ENCODE data around the gene CBARP.
"Not testable (repeated sequence)": the region's sequence is repeated elsewhere in the genome, so short reads cannot be mapped to it uniquely, and the experiment has no call there.

CBARP gene

DNA sequence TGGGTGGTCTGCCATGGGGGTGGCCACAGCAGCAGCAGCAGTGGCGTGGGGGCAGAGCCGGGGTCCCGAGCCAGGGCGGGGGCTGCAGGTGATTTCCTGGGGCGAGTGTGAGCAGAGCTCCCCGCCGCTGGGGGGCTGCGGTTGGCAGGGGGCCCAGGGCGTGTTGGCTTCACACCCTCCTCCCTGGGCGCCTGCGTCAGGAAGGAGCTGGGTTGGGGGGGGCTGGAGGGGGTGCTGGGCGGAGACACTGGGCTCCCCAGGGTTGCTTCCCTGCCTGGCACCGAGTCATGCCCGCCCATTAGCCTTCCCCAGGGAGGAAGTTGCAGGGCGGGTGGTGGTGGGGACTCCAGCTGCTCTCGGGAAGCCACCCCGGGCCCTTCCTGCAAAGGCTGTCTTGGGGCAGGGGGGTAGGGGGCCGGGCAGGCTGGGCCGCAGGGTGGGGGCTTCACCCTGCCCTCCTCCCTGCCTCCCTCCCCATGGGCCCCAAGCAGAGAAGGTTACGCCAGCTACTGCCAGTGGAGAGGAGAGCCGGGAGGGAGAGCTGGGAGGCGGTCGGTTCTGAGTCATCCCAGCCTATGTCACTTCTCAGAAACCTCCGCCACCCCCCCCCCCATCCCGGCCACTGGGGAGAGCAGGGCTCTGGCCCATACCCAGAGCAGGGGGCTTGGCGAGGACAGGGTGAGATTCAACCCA lies 15.2 kb upstream of the CBARP start:
- peak; percentile 83 for DNase-seq (ENCODE audit: low spot score)

GRCh38 chr19:1252221-1252820 lies 14.5 kb upstream of the CBARP start:
- DNase-seq (ENCODE audit: low spot score) = peak; percentile 72

DNA sequence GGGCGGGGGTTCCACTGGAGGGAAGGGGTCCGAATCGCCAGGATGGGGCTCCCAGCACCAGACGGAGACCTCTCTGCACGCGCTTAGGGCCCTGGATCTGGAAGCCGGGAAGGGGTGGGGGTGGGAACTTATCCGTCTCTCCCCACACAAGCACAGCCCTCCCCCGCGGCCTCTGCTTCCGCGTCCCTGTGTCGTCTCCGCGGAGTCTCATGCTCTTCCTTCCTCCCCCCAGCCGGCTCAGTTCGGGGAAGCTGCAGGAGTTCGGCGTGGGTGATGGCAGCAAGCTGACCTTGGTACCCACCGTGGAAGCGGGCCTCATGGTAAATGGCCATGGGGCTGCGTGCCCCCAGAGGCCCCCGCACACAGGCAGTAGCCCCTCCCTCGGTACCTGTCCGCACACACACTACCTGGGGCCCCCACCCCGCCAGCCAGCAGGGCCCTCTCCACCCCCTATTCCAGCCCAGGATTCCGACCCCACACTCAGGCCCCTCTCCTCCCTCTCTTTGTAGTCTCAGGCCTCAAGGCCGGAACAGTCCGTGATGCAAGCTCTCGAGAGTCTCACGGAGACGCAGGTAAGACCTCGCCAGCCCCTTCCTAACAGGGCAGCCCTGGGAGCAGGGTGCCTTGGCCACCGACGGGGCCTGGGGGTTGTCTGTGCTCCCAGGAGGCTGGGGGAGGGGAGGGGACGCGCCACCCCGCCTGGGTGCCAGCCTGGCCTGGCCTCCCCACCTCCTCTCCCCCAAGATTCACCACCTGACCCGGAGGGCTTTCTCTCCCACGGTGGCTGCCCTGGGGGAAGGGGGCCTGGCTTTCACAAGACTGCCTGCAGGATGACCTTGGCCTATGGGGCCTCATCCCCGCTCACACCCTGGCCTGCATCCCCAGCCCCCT lies 13.8 kb upstream of the CBARP start:
- DNase-seq (ENCODE audit: low spot score) = no peak

GRCh38 chr19:1250437-1251260 lies 12.8 kb upstream of the CBARP start:
- no peak for DNase-seq (ENCODE audit: low spot score)

- DNase-seq (ENCODE audit: low spot score) = no peak
Observed at GRCh38 chr19:1249990-1250436, 12.2 kb upstream of the CBARP start.

GRCh38 chr19:1249298-1249989 lies 11.6 kb upstream of the CBARP start:
- DNase-seq (ENCODE audit: low spot score) = peak; percentile 90

DNA sequence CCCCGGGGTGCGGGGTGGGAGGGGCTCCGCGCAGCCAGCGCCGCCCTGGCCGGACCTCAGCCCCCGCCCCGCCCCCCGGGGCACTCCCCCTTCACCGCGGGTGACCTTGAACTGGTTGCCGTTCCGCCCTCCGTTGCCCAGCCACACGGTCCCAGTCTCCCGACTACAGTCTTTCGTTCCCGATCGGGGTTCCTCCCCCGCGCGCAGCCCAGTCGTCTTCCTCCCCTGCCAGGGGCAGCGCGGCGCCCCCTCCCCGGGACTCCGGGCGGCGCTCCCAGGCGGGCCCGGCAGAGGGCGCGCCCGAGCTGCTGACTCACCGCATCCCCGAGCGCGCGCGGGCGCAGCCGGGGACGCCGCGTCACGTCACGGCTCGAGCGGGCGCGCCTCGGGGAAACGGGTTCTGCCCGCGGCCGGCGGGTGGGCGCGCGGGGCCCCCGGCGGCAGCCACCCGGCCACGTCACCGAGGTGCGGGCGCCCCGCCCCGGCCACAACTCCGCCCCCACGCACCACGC lies 11.0 kb upstream of the CBARP start:
- peak; percentile 67 for DNase-seq (ENCODE audit: low spot score)

DNA sequence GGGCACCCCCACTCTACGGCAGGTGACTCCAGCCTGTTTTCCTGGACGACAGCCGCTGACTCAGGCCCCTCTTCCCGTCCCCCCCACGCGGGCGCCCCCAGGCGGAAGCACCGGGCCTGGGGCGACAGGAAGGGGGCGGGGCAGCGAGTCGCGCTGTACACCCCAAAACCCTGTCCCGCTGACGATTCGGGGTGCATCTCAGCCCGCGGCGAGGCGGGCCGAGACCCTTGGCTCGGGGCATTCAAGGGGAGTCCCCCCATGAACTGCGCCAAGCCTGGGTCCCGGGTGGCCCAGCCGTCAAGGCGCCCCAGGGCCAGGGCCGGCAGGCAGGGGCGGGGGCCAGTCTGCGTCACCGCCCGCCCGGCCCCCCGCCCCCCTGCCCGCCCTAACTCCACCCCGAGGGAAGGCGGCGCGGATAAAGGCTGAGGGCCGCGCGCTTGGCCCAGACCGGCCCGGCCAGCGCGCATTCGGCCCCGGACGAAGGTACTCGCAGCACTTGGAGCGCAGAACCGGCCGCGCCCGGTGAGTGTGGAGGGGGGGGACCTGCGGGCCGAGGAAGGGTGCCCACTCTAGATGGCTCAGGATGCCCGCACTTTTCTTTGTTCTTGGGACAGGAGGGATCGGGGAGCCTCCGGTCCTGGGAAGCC lies 10.5 kb upstream of the CBARP start, which contains the start of gene MIDN:
Gene MIDN, plus strand, starts transcription at position 445 of the 647 bp plus-strand sequence. CDS start 1,714 bp downstream, outside the sequence.
- DNase-seq (ENCODE audit: low spot score) = peak; percentile 81

- DNase-seq (ENCODE audit: low spot score) = no peak
Observed at GRCh38 chr19:1247748-1248138, 9.9 kb upstream of the CBARP start.

DNA sequence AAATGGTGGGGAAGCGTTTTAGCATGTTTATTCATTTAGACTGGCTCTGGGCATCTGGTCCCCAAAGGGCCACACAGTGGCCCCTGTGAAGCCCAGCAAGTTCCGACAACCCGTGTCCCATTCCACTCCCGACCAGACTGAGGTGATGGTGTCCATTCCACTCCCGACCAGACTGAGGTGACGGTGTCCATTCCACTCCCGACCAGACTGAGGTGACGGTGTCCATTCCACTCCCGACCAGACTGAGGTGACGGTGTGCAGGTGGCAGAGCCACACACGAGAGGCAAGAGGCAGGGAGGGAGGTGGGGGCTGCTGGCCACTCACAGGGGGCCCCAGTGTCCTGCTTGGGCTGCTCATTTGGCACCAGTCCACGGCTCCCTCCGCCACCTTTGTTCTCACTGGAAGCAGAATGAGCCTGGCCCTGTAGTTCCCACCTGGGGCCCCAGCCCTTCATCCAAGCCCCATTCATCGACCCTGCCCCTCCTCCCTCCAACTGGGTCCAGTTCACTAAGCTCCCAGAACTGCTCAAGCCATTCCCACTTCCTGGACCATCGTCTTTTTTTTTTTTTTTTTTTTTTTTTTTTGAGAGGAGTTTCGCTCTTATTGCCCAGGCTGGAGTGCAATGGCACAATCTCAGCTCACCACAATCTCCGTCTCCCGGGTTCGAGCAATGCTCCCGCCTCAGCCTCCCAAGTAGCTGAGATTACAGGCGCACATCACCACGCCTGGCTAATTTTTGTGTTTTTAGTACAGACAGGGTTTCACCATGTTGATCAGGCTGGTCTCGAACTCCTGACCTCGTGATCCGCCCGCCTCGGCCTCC lies 8.7 kb upstream of the CBARP start:
- not testable (repeated sequence) for DNase-seq (ENCODE audit: low spot score)

- no peak for DNase-seq (ENCODE audit: low spot score)
Observed at GRCh38 chr19:1245494-1246264, 7.9 kb upstream of the CBARP start.

DNA sequence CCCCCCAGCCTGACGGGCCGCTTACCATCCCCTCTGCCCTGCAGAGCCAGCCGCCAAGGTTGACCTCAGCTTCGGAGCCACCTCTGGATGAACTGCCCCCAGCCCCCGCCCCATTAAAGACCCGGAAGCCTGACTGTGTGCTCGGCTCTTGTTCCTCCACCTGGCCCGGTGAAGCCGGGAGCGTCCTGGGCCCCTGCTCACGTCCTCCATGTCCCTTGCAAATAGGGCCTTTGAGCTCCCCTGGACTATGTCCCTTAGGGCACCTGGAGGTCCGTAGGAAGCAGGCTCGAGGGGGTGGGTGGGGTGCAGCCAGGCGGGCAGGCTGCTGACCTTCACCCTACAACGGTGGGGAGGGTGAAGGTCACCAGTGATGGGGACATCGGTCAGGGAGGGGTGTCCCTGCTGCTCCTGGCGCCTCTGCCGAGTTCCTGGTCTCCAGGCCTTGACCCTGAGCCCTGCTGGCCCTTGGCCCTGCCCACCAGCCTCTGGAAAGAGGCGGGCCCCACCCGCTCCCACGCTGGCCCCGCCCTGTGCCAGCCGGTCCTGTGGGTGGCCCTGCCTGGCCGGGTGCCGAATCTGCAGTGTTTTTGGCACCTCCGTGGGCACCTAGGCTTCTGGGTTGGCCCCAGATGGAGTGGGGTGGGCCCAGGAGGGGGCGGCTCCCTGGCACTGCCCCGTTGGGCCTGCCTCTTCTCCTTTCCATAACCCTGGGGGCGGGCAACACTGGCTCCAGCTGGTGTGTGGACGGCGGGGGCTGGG lies 7.1 kb upstream of the CBARP start:
- no peak for DNase-seq (ENCODE audit: low spot score)

- DNase-seq (ENCODE audit: low spot score) = peak; percentile 80
Observed at GRCh38 chr19:1243768-1244692, 6.2 kb upstream of the CBARP start.

GRCh38 chr19:1241417-1242095 lies 3.8 kb upstream of the CBARP start, which contains the start of gene ATP5F1D:
Gene ATP5F1D, plus strand, starts transcription at chr19:1241751. Its CDS starts 100 bp downstream, at chr19:1241851.
- peak; percentile 98 for DNase-seq (ENCODE audit: low spot score)

GRCh38 chr19:1240925-1241324 lies 3.1 kb upstream of the CBARP start:
- no peak for DNase-seq (ENCODE audit: low spot score)

Data from AG08395 (cell line).